ELF-1 (cell line): ENCODE measurements around the gene CUL9.

Source experiments
- DNase-seq: peaks from one replicate; pipeline ENCODE4 v3.0.0-alpha.2; 2016; ENCODE audit warnings: low read depth, low spot score

The CUL9 gene

DNA sequence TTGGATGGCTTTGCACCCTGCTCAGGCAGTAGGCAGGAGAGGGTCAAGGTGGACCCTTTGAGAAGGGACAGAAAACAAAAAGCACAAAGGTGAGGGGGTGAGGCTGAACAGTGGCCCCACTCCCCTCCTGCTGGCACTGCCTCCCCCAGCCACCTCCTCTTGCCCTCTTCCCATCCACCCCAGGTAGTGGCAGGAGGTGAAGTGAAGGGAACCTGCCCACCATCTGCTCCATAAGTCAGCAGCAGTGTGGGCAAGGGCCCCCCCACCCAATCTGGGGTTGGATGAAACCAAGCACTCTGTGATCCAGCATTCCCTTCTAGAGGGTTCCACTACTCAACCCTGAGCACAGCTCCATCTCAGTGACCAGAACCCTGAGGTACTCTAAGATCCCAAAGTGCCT, 89.9 kb downstream of the CUL9 start:
- DNase-seq = no peak

DNA sequence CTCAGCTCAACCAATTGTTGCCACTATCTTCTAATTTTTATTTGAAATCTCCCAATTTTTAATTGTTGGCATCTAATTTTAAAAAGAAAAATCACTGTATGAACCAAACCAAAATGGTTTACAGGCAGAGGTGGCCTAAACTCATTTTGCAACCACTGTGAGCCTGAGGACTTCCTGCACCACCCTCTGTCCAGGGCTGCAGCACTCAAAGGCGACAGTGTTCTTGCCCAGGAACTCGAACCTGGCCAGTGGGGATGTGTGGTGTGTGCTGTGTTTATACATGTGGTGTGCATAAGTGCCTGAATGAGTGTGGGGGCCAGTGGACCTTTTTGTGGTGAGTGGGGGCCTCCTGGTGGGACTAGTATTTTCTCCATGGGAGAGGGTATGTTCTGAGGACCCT, 91.7 kb downstream of the CUL9 start:
- no peak for DNase-seq
